Measurements from ENCODE around the gene HOOK2. TPM values are rescaled to one million over a fixed set of nuclear protein-coding genes. Genes with fewer than 3 reads are reported as not detected.

HOOK2 gene
- total RNA-seq, 4 donors from 2014 or later: 13.5 to 24.1 (median 14.6) TPM

- TF ChIP-seq EP300 (IDR thresholded peaks at IDR 0.05) (no peak), CTCF (IDR thresholded peaks at IDR 0.05) (no peak), POLR2AphosphoS5 (IDR thresholded peaks at IDR 0.05) (no peak), POLR2A (IDR thresholded peaks at IDR 0.05) (no peak)
- Histone ChIP-seq H3K27ac (no peak overlapping the region), H3K4me1 (peaks cover 0 to 49% (median 21%) of the 10 kb centered on the region in 3 donors), H3K27me3 (no peaks in the 10 kb centered on the region), H3K4me3 (no peak overlapping the region), H3K36me3 (peaks cover 0 to 16% of the 10 kb centered on the region in 2 donors), H3K9me3 (no peaks in the 10 kb centered on the region)
- 90% methylated on average over 9 of the region's 26 CpGs; no CpG with 5 or more reads in 1 of the 2 donors for WGBS, 2 donors (ENCODE audit: low coverage in 1 of 2)
- ATAC-seq: no peak
These were observed 28.7 kb upstream of the HOOK2 start for GRCh38 chr19:12804051-12804450.

- Histone ChIP-seq H3K9me3 (no peaks in the 10 kb centered on the region), H3K27ac (peak overlapping the region in 3 of 4 donors; percentile 86 to 89 (median 86)), H3K4me1 (peaks cover 0 to 49% (median 21%) of the 10 kb centered on the region in 3 donors), H3K36me3 (peaks cover 0 to 31% of the 10 kb centered on the region in 2 donors), H3K4me3 (peak overlapping the region; percentile 73 to 88), H3K27me3 (no peaks in the 10 kb centered on the region)
- no peak for TF ChIP-seq EP300 (IDR thresholded peaks at IDR 0.05)
- no peak for TF ChIP-seq POLR2AphosphoS5 (IDR thresholded peaks at IDR 0.05)
- TF ChIP-seq CTCF (IDR thresholded peaks at IDR 0.05): no peak
- no peak for TF ChIP-seq POLR2A (IDR thresholded peaks at IDR 0.05)
- no peak for ATAC-seq
- WGBS, 2 donors (ENCODE audit: low coverage in 1 of 2): 33 to 42% methylated on average over 8 to 19 of the region's 22 CpGs
These were observed 27.1 kb upstream of the HOOK2 start for GRCh38 chr19:12802267-12803106.

GRCh38 chr19:12801466-12802266 lies 26.3 kb upstream of the HOOK2 start, which contains the start of the genes PRDX2 and THSD8:
Gene PRDX2, minus strand, starts transcription at chr19:12801800. Its CDS starts 539 bp downstream, at chr19:12801261.
Gene THSD8, plus strand, starts transcription at chr19:12802069. Its CDS starts 3 bp downstream, at chr19:12802072.
- peak within 1 kb of the TSS; percentile 73 to 88 for H3K4me3 ChIP-seq
- H3K9me3 ChIP-seq: no peaks in the 10 kb centered on the region
- ATAC-seq: peak; percentile 79
- H3K4me1 ChIP-seq: peaks cover 0 to 45% (median 14%) of the 10 kb centered on the region in 3 donors
- H3K27ac ChIP-seq: peak within 1 kb of the TSS; percentile 60 to 89 (median 86)
- WGBS, 2 donors (ENCODE audit: low coverage in 1 of 2): 0% methylated on average over 1 to 13 of the region's 78 CpGs
- no peaks in the 10 kb centered on the region for H3K27me3 ChIP-seq
- peaks cover 0 to 39% of the 10 kb centered on the region in 2 donors for H3K36me3 ChIP-seq
- TF ChIP-seq POLR2A (IDR thresholded peaks at IDR 0.05) (peak; percentile 75 to 84), EP300 (IDR thresholded peaks at IDR 0.05) (no peak), POLR2AphosphoS5 (IDR thresholded peaks at IDR 0.05) (peak; percentile 79), CTCF (IDR thresholded peaks at IDR 0.05) (peak in 2 of 4 experiments; percentile 3 to 6)

GRCh38 chr19:12800923-12801465 lies 25.6 kb upstream of the HOOK2 start:
- Histone ChIP-seq H3K4me1 (peaks cover 0 to 47% (median 17%) of the 10 kb centered on the region in 3 donors), H3K27ac (peak overlapping the region; percentile 60 to 89 (median 86)), H3K4me3 (peak overlapping the region; percentile 73 to 88), H3K27me3 (no peaks in the 10 kb centered on the region), H3K36me3 (peaks cover 0 to 40% of the 10 kb centered on the region in 2 donors), H3K9me3 (no peaks in the 10 kb centered on the region)
- peak; percentile 25 for ATAC-seq
- 0% methylated on average over 3 of the region's 38 CpGs; no CpG with 5 or more reads in 1 of the 2 donors for WGBS, 2 donors (ENCODE audit: low coverage in 1 of 2)
- TF ChIP-seq POLR2AphosphoS5 (IDR thresholded peaks at IDR 0.05) (no peak), CTCF (IDR thresholded peaks at IDR 0.05) (no peak), POLR2A (IDR thresholded peaks at IDR 0.05) (no peak), EP300 (IDR thresholded peaks at IDR 0.05) (no peak)

All from gastroesophageal sphincter (tissue), 4 donors.